GM12878 (cell line): Measurements from ENCODE around the gene PGLYRP2. TPM values are rescaled to one million over a fixed set of nuclear protein-coding genes. Genes with fewer than 3 reads are reported as not detected.

Source experiments
- ATAC-seq: fragments of 200-7000 bp; cut with Tn5 transposase; 3 replicates; pipeline ENCODE4 v1.9.1; 2020; ENCODE audit warnings: mild to moderate bottlenecking, moderate library complexity
- BruUV-seq: library from RNA; stranded (reverse); fragments of 400-500 nt; replicated peaks from 2 replicates; lab custom pipeline; 2021; lab: Mats Ljungman, UMichigan
- CTCF ChIA-PET: fragments of 300-600 bp; sonication (Branson Sonifier 250); formaldehyde crosslinking; extraction: SDS; loops from one replicate; lab custom pipeline; 2021; ENCODE audit warnings: inconsistent platforms; lab: Yijun Ruan, JAX
- POLR2A ChIA-PET: fragments of 350-600 bp; formaldehyde crosslinking; extraction: SDS; loops from one replicate; lab custom pipeline; 2021; ENCODE audit warnings: inconsistent platforms; lab: Charles Lee
- RAD21 ChIA-PET: fragments of 300-600 bp; sonication (Branson Sonifier 250); formaldehyde crosslinking; loops from one replicate; lab custom pipeline; 2023; ENCODE audit warnings: antibody characterized with exemption; ENCODE audit not compliant: unreplicated experiment; lab: Charles Lee
- SMC1A ChIA-PET: fragments of 300-600 bp; sonication (Branson Sonifier 250); formaldehyde crosslinking; loops from one replicate; lab custom pipeline; 2023; ENCODE audit not compliant: unreplicated experiment, uncharacterized antibody; lab: Charles Lee
- DNase-seq: peaks from one replicate; pipeline ENCODE4 v3.0.0-alpha.2; 2011; ENCODE audit warnings: low read depth, low spot score
- FAIRE-seq: peaks from 3 replicates; lab custom pipeline; 2011; peaks lifted over from hg19 to GRCh38; lab: Jason Lieb, UNC
- H2AFZ ChIP-seq: 2 replicates; pipeline ENCODE4 v1.6.0; 2011; ENCODE audit warnings: low read depth, low read length, control low read depth; ENCODE audit not compliant: control insufficient read depth
- H3K27ac ChIP-seq: 2 replicates; pipeline ENCODE4 v1.5.1; 2011; ENCODE audit warnings: control low read depth; ENCODE audit not compliant: control insufficient read depth, insufficient read depth
- H3K27me3 ChIP-seq, 2 experiments: replicated peaks in 1 of 2; 2 replicates each; pipeline versions ENCODE4 v1.6.0 to v1.6.1; 2011; ENCODE audit warnings: low read length in 1 of 2; ENCODE audit not compliant: control insufficient read depth in 2 of 2, insufficient read depth in 2 of 2
- H3K36me3 ChIP-seq, 2 experiments: 2 replicates each; pipeline ENCODE4 v1.5.1; 2011; ENCODE audit warnings: low read length in 1 of 2; ENCODE audit not compliant: control insufficient read depth in 2 of 2, insufficient read depth in 2 of 2
- H3K4me1 ChIP-seq: 2 replicates; pipeline ENCODE4 v1.6.1; 2011; ENCODE audit warnings: mild to moderate bottlenecking, low read length, moderate library complexity, mixed read lengths; ENCODE audit not compliant: control insufficient read depth, insufficient read depth
- H3K4me2 ChIP-seq: 2 replicates; pipeline ENCODE4 v1.6.0; 2011; ENCODE audit warnings: control low read depth; ENCODE audit not compliant: control insufficient read depth, insufficient read depth
- H3K4me3 ChIP-seq: fragments of 200-600 bp; sonication (generic); 2 replicates; pipeline ENCODE4 v1.5.1; 2016
- H3K79me2 ChIP-seq: 2 replicates; pipeline ENCODE4 v1.6.0; 2011; ENCODE audit warnings: low read length; ENCODE audit not compliant: control insufficient read depth, insufficient read depth
- H3K9ac ChIP-seq: 2 replicates; pipeline ENCODE4 v1.8.0; 2011; ENCODE audit warnings: low read length, control low read depth, mixed read lengths; ENCODE audit not compliant: control insufficient read depth, insufficient read depth
- H3K9me3 ChIP-seq: replicated peaks from 3 replicates; pipeline ENCODE4 v1.5.1; 2011; ENCODE audit warnings: mild to moderate bottlenecking, low read length; ENCODE audit not compliant: control insufficient read depth, insufficient read depth
- H4K20me1 ChIP-seq: 2 replicates; pipeline ENCODE4 v1.6.0; 2011; ENCODE audit not compliant: control insufficient read depth, insufficient read depth
- BHLHE40 ChIP-seq, 2 experiments: fragments of 450-650 bp in 1 of 2; IDR thresholded peaks; 2 replicates each; pipeline ENCODE4 v1.6.1; 2011 to 2017; ENCODE audit warnings: low read depth in 2 of 2, borderline replicate concordance in 1 of 2, improper control_type of control experiment in 1 of 2, low read length in 1 of 2, mild to moderate bottlenecking in 1 of 2
- CHD4 ChIP-seq: fragments of 200-600 bp; sonication (generic); IDR thresholded peaks from 2 replicates; pipeline ENCODE4 v1.6.1; 2016; ENCODE audit warnings: mild to moderate bottlenecking
- CREM ChIP-seq: IDR thresholded peaks from 2 replicates; pipeline ENCODE4 v1.6.1; 2014; ENCODE audit warnings: antibody characterized with exemption, low read depth
- IKZF2 ChIP-seq, 2 experiments: fragments of 450-650 bp; IDR thresholded peaks; 2 replicates each; pipeline ENCODE4 v1.6.1; 2017; ENCODE audit warnings: mild to moderate bottlenecking in 2 of 2, moderate library complexity in 2 of 2
- KAT2A ChIP-seq: conservative IDR thresholded peaks from 2 replicates; pipeline ENCODE4 v1.6.1; 2011; ENCODE audit warnings: low read depth, low read length; ENCODE audit not compliant: control insufficient read depth
- PML ChIP-seq: IDR thresholded peaks from 2 replicates; pipeline ENCODE4 v1.6.1; 2012; ENCODE audit warnings: low read length, inconsistent platforms
- SMAD5 ChIP-seq: IDR thresholded peaks from 2 replicates; pipeline ENCODE4 v1.6.1; 2016; ENCODE audit warnings: antibody characterized with exemption, low read depth
- TARDBP ChIP-seq: IDR thresholded peaks from 2 replicates; pipeline ENCODE4 v1.6.1; 2016; ENCODE audit warnings: borderline replicate concordance
- TCF7 ChIP-seq: IDR thresholded peaks from 2 replicates; pipeline ENCODE4 v1.6.1; 2014; ENCODE audit warnings: antibody characterized with exemption, borderline replicate concordance
- WGBS: methylation state at CpG from one replicate; pipeline ENCODE4 v1.1.6; 2016; ENCODE audit warnings: low lambda C conversion rate; ENCODE audit not compliant: insufficient replicate concordance, insufficient coverage; ENCODE audit errors: missing lambda C conversion rate; 5-methylcytosine and 5-hydroxymethylcytosine counted together
- in situ Hi-C: fragments of 300-500 bp; cut with MboI; formaldehyde crosslinking; loops from 9 replicates; pipeline ENCODE4 v1.14.3; 2018; ENCODE audit warnings: mixed read lengths
- intact Hi-C: fragments of 100-400 bp; cut with micrococcal nuclease; formaldehyde crosslinking; loops from one replicate; pipeline ENCODE4 v1.14.2; 2022; ENCODE audit not compliant: unreplicated experiment
- polyA plus RNA-seq, 11 experiments: library from polyadenylated mRNA; depleted of rRNA in 4 of 11; unstranded in 6 of 11; stranded (reverse) in 5 of 11; fragments of >200 nt; fragmentation: Nextera tagmentation in 4 of 11; fragmentation: Illumina TruSeq in 1 of 11; extraction: Ambion mirVana in 4 of 11; extraction: Trizol in 1 of 11; gene quantifications; 1 replicate in 1 of 11; 2 replicates in 10 of 11; pipeline versions ENCODE4 v1.2.1 to v1.2.3, GENCODE V29; 2011 to 2016; ENCODE audit warnings: inconsistent platforms in 2 of 11, missing spikeins in 2 of 11, low read depth in 1 of 11
- total RNA-seq, 4 experiments: library from RNA; depleted of rRNA in 3 of 4; stranded (reverse); fragments of >200 nt in 3 of 4; fragmentation: Illumina TruSeq in 1 of 4; extraction: Trizol in 1 of 4; gene quantifications; 2 replicates each; pipeline versions ENCODE4 v1.2.1 to v1.2.3, GENCODE V29; 2013 to 2021

Gene PGLYRP2
- total and polyA plus RNA-seq, 10 of the 15 experiments (the other 5 are each of a cell fraction or from before 2014, with no cell fraction given) = 0.15 to 0.48 (median 0.26) TPM; not detected in 5

DNA sequence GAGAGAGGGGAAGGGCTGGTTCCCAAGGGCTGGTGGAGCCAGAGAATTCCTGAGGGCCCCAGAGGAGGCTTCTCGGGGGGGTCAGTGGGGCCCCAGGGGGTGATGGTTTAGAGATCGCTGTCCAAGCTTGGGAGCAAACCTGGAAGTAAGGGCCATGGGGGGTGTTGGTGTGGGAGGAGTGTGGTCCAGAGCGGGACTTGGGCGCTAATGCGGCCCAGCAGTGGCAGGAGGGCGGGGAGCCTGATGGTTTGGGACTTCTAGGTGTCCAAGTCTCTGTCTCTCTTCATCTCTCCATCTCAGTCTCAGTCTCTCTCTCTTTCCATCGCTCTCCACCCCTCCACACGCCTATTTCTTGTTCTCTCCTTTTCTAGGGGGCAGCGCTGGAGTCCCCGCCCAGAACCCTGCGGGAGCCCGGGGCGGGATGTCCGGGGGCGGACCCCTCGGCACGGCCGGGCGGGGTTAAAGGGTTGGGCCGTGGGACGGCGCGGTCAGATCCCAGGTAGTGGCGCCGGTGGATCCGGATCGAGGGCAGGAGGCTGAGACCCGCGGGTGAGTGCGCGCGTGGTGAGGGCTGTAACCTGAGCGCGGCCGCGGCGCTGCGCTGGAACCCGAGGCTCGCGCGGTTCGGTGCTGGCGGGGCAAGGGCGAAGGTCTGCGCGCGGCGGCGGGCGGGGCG is 28.9 kb upstream of the PGLYRP2 start, which contains the start of gene CYP4F22:
Gene CYP4F22 (plus strand): TSS at position 491 of the 676 bp plus-strand sequence. CDS start 16,812 bp downstream, outside the sequence.
- CTCF ChIA-PET = no interaction called here
- H3K9ac ChIP-seq = no peak within 1 kb of the TSS
- H3K4me2 ChIP-seq = no peak within 1 kb of the TSS
- H3K27me3 ChIP-seq = peaks cover 0 to 2% of the 10 kb centered on the region in 2 experiments; a peak in 2 of 4 replicates
- H3K36me3 ChIP-seq = no peaks in the 10 kb centered on the region
- POLR2A ChIA-PET = no interaction called here
- no peak for TF ChIP-seq CHD4
- TF ChIP-seq IKZF2 (IDR thresholded peaks at IDR 0.05) = no peak
- TF ChIP-seq BHLHE40 (IDR thresholded peaks at IDR 0.05; ENCODE audit: borderline replicate concordance in 1 of 2, low read depth in 2 of 2, low read length in 1 of 2) = no peak
- TF ChIP-seq CREM = no peak
- TF ChIP-seq TARDBP = no peak
- no peak for TF ChIP-seq SMAD5
- TF ChIP-seq PML = no peak
- no peak for TF ChIP-seq TCF7
- no peak for TF ChIP-seq KAT2A
- TF ChIP-seq, all 136 proteins: peak for 0
- no peak for FAIRE-seq
- intact Hi-C loops (no loop called here), in situ Hi-C loops (no loop called here)
- RAD21 ChIA-PET = no interaction called here
- Histone ChIP-seq H3K27ac (no peak within 1 kb of the TSS), H3K9me3 (no peaks in the 10 kb centered on the region), H4K20me1 (no peaks in the 10 kb centered on the region), H3K79me2 (no peaks in the 10 kb centered on the region), H3K4me3 (no peak within 1 kb of the TSS), H2AFZ (no peak within 1 kb of the TSS), H3K4me1 (no peaks in the 10 kb centered on the region)
- DNase-seq = no peak
- SMC1A ChIA-PET = no interaction called here
- no TSS peak for BruUV-seq
- 33% methylated on average over 48 of the region's 52 CpGs for WGBS
- no peak for ATAC-seq
